Ovary (tissue), 9 donors: ENCODE measurements around the gene RETSAT. TPM values are rescaled to one million over a fixed set of nuclear protein-coding genes. Genes with fewer than 3 reads are reported as not detected.
"Not testable (repeated sequence)": the region's sequence is repeated elsewhere in the genome, so short reads cannot be mapped to it uniquely, and the experiment has no call there.

Experiments
- DNase-seq, 5 donors: peaks; one replicate each; pipeline ENCODE4 v3.0.0-alpha.2; 2019 to 2020
- H3K27ac ChIP-seq, 2 donors: fragments of 200-600 bp; one replicate each; pipeline versions ENCODE4 v1.5.1 to v1.8.0; 2019 to 2022
- H3K27me3 ChIP-seq: fragments of 200-600 bp; one replicate; pipeline ENCODE4 v1.8.0; 2022
- H3K36me3 ChIP-seq: fragments of 200-600 bp; sonication (generic); one replicate; pipeline ENCODE4 v1.5.1; 2019
- H3K4me1 ChIP-seq: one replicate; pipeline ENCODE4 v1.8.1; 2013; ENCODE audit warnings: mild to moderate bottlenecking, moderate library complexity; ENCODE audit not compliant: insufficient read depth
- H3K4me3 ChIP-seq: fragments of 200-600 bp; sonication (generic); one replicate; pipeline ENCODE4 v1.5.1; 2017
- H3K9me3 ChIP-seq, 2 donors: fragments of 200-600 bp in 1 of 2; sonication (generic) in 1 of 2; one replicate each; pipeline versions ENCODE4 v1.5.1 to v1.8.1; 2013 to 2019; ENCODE audit warnings: mild to moderate bottlenecking in 1 of 2, moderate library complexity in 1 of 2
- EP300 ChIP-seq: sonication (generic); formaldehyde crosslinking; IDR thresholded peaks from one replicate; pipeline ENCODE4 v1.6.1; 2017; ENCODE audit warnings: antibody characterized with exemption
- POLR2A ChIP-seq: fragments of 450-650 bp; IDR thresholded peaks from one replicate; pipeline ENCODE4 v1.6.1; 2017; ENCODE audit warnings: antibody characterized with exemption, mild to moderate bottlenecking, moderate library complexity
- WGBS, 3 donors: extraction: QIAGEN DNeasy Blood & Tissue Kit in 1 of 3; methylation state at CpG; one replicate each; pipeline versions ENCODE4 v1.1.5 to v1.1.7; 2013 to 2017; 5-methylcytosine and 5-hydroxymethylcytosine counted together
- intact Hi-C, 4 donors: fragments of 100-400 bp; cut with DNase I; formaldehyde crosslinking; loops; one replicate each; pipeline versions ENCODE4 v1.11.0 to v1.15.1; 2022 to 2023
- polyA plus RNA-seq, 2 donors: library from polyadenylated mRNA; stranded (reverse); fragments of 200-250 nt in 1 of 2; fragments of 350-450 nt in 1 of 2; fragmentation: Illumina TruSeq in 1 of 2; extraction: RNeasy Lipid Tissue Mini Kit (QIAGEN cat#74804) in 1 of 2; gene quantifications; one replicate each; pipeline ENCODE4 v1.2.3, GENCODE V29; 2013 to 2014
- total RNA-seq, 7 donors: library from RNA; depleted of rRNA in 2 of 7; stranded (reverse); fragments of >200 nt in 2 of 7; fragmentation: NEBNext Ultra II Directional in 3 of 7; extraction: Animal tissue kit (Norgen Biotek cat#: 25700) in 3 of 7; gene quantifications; one replicate each; pipeline versions ENCODE4 v1.1.0 to v1.2.4, GENCODE V29; 2016 to 2023
- TF ChIP-seq, protein P1 (sequence below), 3 donors: fragments of 450-650 bp in 2 of 3; fragments of 200-600 bp in 1 of 3; IDR thresholded peaks; one replicate each; pipeline versions ENCODE4 v1.5.1 to v1.8.0; 2016 to 2022; ENCODE audit warnings: antibody characterized with exemption in 3 of 3, mild to moderate bottlenecking in 1 of 3
- donor health status: DM: no; HTN: no; CAD: no; lungs with moderate emphysema.
- donor health status: DM: no; HTN: no; CAD: no.
- donor health status: Bipolar disorder and iron deficiency.
- donor health status: DM: yes; HTN: yes; CAD: no.
- donor health status: DM: no; HTN: no; CAD: no.
- donor health status: DM: yes; HTN: yes; CAD: no.

RETSAT gene
- total and polyA plus RNA-seq, 9 donors = 13.4 to 29.4 (median 24.8) TPM

GRCh38 chr2:85355073-85355410, 714 bp upstream of the RETSAT start:
- H3K27ac ChIP-seq = peak overlapping the region; percentile 64 to 70

DNA sequence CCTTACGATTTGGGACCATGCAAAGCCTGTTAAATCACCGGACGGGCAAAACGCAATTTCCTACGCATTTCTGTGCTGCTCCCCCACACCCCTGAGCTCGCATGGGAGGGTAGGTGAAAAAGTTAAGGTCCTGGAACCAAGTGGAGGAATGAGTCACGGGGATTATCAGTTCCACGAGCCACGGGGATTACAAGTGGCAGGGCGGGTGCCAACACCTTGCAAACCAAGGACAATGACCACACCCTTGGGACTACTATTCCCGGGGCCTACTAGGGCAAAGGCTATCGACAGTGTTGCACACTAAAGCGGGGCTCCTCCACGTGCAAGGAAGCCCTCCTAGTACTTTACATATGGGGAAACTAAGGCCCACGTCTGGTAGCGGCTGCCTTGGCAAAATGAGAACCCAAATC, 447 bp downstream of the RETSAT start:
- intact Hi-C loops = no loop called here
- WGBS, 3 donors = 0 to 1% (median 0%) methylated on average over 16 of the region's 16 CpGs
- H3K4me1 ChIP-seq = no peaks in the 10 kb centered on the region

More at GRCh38 chr2:85355073-85355410, 714 bp upstream of the RETSAT start:
- Histone ChIP-seq H3K36me3 (no peaks in the 10 kb centered on the region), H3K27me3 (no peaks in the 10 kb centered on the region), H3K9me3 (no peaks in the 10 kb centered on the region), H3K4me1 (no peaks in the 10 kb centered on the region), H3K4me3 (peak overlapping the region; percentile 73)
- 2 to 6% (median 5%) methylated on average over 10 of the region's 10 CpGs for WGBS, 3 donors
- TF ChIP-seq POLR2A (no peak), EP300 (no peak)
- TF ChIP-seq, protein P1, sequence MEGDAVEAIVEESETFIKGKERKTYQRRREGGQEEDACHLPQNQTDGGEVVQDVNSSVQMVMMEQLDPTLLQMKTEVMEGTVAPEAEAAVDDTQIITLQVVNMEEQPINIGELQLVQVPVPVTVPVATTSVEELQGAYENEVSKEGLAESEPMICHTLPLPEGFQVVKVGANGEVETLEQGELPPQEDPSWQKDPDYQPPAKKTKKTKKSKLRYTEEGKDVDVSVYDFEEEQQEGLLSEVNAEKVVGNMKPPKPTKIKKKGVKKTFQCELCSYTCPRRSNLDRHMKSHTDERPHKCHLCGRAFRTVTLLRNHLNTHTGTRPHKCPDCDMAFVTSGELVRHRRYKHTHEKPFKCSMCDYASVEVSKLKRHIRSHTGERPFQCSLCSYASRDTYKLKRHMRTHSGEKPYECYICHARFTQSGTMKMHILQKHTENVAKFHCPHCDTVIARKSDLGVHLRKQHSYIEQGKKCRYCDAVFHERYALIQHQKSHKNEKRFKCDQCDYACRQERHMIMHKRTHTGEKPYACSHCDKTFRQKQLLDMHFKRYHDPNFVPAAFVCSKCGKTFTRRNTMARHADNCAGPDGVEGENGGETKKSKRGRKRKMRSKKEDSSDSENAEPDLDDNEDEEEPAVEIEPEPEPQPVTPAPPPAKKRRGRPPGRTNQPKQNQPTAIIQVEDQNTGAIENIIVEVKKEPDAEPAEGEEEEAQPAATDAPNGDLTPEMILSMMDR (IDR thresholded peaks at IDR 0.05) = no peak
- intact Hi-C loops = no loop called here
- DNase-seq = peak in 1 of 5 donors; percentile 34

GRCh38 chr2:85347599-85347998, 6.7 kb downstream of the RETSAT start:
- intact Hi-C loops = no loop called here
- no peaks in the 10 kb centered on the region for H3K27me3 ChIP-seq
- H3K9me3 ChIP-seq = no peaks in the 10 kb centered on the region
- H3K36me3 ChIP-seq = no peaks in the 10 kb centered on the region
- WGBS, 3 donors = 79 to 85% (median 83%) methylated on average over 3 of the region's 3 CpGs
- no peak for DNase-seq
- H3K4me1 ChIP-seq = no peaks in the 10 kb centered on the region
- no peak for TF ChIP-seq POLR2A
- no peak for TF ChIP-seq EP300
- TF ChIP-seq, protein P1 (IDR thresholded peaks at IDR 0.05) = no peak
- no peak overlapping the region for H3K27ac ChIP-seq
- no peak overlapping the region for H3K4me3 ChIP-seq

More for the DNA sequence above, 447 bp downstream of the RETSAT start:
- Histone ChIP-seq H3K27me3 (no peaks in the 10 kb centered on the region), H3K36me3 (no peaks in the 10 kb centered on the region), H3K27ac (peak overlapping the region in 1 of 2 donors; percentile 64), H3K9me3 (no peaks in the 10 kb centered on the region), H3K4me3 (peak overlapping the region; percentile 73)
- DNase-seq = peak; percentile 50 to 65 (median 61)
- TF ChIP-seq, protein P1 (IDR thresholded peaks at IDR 0.05) = no peak
- TF ChIP-seq EP300 (no peak), POLR2A (no peak)

GRCh38 chr2:85344356-85344954, 9.9 kb downstream of the RETSAT start:
- 79 to 89% (median 80%) methylated on average over 14 of the region's 14 CpGs for WGBS, 3 donors
- TF ChIP-seq POLR2A (no peak), EP300 (no peak)
- TF ChIP-seq, protein P1 (IDR thresholded peaks at IDR 0.05) = no peak
- no peak for DNase-seq
- Histone ChIP-seq H3K4me1 (no peaks in the 10 kb centered on the region), H3K4me3 (no peak overlapping the region), H3K27ac (no peak overlapping the region), H3K27me3 (no peaks in the 10 kb centered on the region), H3K9me3 (no peaks in the 10 kb centered on the region), H3K36me3 (no peaks in the 10 kb centered on the region)
- intact Hi-C loops = no loop called here

DNA sequence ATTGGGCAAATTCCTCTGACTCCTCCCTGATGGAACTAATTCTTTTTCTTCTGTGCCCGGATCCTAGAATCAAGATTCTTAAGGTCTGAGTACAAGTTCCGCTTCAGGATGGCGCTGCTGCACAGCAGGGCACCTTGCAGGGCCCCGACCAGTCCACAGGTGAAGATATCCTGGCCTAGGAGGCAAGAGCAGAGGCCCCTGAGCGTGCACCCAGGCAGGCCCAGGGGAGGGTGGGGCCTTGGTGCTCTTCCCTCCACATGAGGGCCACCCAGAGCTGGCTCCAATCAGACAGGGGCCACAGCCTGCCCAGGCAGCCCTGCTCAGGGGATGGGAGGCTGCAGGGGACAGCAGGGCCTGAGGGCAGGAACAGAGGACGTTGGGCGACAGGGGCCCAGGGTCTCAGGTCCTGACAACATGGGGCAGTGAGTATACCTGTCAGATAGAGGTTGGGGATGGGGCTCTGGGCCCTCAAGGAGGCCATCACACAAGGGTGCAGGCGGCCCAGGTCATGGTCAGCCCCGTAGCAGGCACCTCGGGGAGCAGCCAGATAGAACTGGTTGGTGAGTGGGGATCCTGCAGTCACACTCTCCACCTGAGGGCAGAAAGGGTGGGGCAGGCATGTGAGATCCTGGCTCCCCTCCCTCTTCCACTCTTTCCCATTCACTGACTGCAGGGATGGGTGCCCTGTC, 11.0 kb downstream of the RETSAT start:
- not testable (repeated sequence) for H3K9me3 ChIP-seq, H3K27ac ChIP-seq, H3K36me3 ChIP-seq, H3K4me3 ChIP-seq, H3K4me1 ChIP-seq, DNase-seq, H3K27me3 ChIP-seq
- intact Hi-C loops = loop anchor here in 1 of 4 donors (2.0 kb wide), 1 partner anchor 25 kb away; no protein-coding TSS in a partner anchor
- WGBS, 3 donors = 91 to 92% (median 91%) methylated on average over 7 to 10 of the region's 10 CpGs
